HG03280 (cell line): ENCODE measurements around the gene GALR3.

Experiments
- ATAC-seq: cut with Tn5 transposase; IDR thresholded peaks from one replicate; pipeline ENCODE4 v1.9.1; 2021; ENCODE audit warnings: mild to moderate bottlenecking, moderate library complexity; ENCODE audit not compliant: unreplicated experiment

The GALR3 gene

DNA sequence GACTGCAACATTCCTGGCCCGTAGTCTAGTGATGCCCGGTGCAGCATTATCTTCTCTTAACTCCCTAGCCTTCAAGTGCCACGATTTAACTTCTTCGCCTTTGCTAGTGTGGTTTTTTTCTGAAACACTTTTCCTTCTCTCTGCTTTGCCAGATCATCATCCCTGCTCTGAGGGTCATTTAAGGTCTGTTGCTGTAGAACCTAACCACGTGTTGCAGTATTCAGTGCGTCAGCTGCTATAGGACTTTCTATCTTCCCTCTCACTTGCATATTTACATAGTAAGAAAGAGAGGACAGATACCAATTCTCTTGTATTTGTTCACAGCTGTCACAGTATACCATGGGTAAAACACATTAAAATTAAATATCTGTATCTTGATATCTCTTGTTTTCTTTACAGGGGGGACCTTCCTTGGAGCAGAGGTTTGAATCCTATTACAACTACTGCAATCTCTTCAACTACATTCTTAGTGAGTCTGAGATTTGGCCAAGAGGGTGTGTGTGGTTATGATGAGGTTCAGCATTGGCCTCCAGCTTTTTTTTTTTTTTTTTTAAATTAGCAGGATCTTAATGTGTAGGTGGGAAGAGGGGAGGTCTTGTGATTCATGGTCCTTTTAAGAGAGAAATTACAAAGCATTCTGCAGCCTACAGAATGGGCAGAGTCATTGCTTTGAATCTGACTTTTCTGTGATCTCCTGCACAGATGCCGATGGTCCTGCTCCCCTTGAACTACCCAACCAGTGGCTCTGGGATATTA, 39.6 kb downstream of the GALR3 start:
- ATAC-seq = no peak

DNA sequence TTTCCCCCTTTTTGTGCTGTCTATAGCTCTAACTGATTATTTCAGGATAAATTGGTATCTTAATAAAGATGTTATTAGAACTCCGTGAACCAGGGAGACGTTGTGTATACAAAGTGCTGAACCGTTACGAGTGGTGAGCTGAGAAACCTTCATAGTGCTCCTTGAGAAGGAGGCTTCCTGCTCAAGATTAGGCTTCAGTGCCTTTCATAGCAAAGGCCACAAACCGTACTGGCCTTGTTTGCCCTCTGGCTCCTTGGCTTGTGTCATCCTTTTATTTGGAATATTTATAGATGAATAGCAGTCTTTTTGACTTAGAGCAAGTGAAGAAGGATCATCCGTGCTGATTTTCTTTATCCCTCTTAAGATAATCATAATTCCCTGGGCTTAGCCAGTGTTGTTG, 42.3 kb downstream of the GALR3 start:
- no peak for ATAC-seq

DNA sequence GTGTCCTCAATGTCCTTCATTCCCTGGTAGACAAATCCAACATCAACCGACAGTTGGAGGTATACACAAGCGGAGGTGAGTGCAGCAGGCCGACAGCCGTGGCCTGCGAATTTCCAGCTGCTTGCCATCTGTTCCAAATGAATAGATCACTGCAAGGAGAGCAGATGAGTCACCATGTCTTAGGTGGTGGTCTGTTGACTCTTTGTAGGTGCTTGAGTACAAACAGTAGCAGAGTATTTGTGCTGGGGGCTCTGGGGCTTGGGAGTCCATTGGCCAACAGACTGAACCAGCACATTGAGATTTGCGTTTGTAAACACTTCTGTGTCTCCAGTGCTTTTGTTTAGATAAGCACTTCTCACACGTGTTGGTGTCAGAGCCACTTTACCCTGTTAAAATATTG, 47.1 kb downstream of the GALR3 start:
- ATAC-seq = no peak
